MV-4-11 (cell line): Measurements from ENCODE around the gene PSAP.
A peak's percentile ranks its signal among the peaks of the same experiment; 100 is the strongest.
"Not testable (repeated sequence)": the region's sequence is repeated elsewhere in the genome, so short reads cannot be mapped to it uniquely, and the experiment has no call there.

ENCODE experiments used
- DNase-seq: peaks from one replicate; lab custom pipeline; 2025; lab: John Stamatoyannopoulos, UW

PSAP gene

DNA sequence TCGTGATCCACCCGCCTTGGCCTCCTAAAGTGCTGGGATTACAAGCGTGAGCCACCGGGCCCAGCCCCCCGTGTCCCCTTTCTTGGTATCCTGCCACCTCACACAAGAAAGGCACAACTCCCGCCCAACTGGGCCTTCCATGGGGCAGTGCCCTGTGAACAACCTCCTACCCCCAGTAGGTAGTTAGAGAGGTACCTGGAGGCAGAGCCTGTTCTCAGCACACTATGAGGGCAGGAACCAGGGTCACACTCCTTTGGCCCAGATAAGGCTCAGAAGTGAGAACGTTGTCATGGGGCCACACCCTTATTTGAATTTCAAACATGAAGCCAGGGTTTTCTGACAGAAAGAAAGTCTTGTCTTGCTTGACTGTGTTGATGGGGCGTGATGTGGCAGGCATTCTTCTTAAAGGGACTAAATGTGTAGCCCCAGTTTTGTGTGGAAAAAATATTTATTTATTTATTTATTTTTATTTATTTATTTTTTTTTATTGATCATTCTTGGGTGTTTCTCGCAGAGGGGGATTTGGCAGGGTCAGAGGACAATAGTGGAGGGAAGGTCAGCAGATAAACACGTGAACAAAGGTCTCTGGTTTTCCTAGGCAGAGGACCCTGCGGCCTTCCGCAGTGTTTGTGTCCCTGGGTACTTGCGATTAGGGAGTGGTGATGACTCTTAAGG lies 23.8 kb upstream of the PSAP start:
- DNase-seq: not testable (repeated sequence)

GRCh38 chr10:71873582-71874211 lies 22.6 kb upstream of the PSAP start:
- peak; percentile 60 for DNase-seq

GRCh38 chr10:71869601-71870000 lies 18.6 kb upstream of the PSAP start:
- DNase-seq: not testable (repeated sequence)

- DNase-seq: peak; percentile 91
These were observed 17.2 kb upstream of the PSAP start for GRCh38 chr10:71868192-71868697.

- no peak for DNase-seq
These were observed 14.6 kb upstream of the PSAP start for GRCh38 chr10:71865561-71866041.

DNA sequence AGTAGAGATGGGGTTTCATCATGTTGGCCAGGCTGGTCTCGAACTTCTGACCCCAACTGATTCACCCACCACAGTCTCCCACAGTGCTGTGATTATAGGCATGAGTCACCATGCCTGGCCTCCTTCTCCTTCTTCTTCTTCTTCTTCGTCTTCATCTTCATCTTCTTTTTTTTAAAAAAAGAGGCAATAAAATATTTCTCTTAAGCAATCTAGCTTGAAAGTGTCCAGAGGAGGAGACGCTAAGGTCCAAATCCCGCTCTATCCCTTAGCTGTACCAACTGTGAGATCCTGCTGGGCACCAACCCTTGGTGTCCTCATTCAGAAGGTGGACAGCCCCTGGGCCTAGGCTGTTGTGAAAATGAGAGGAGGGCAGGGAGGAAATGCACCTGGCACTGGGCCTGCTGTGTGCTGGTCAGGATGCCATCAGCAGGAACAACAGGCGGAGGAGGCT lies 13.9 kb upstream of the PSAP start:
- peak; percentile 87 for DNase-seq

GRCh38 chr10:71863203-71863602 lies 12.2 kb upstream of the PSAP start:
- DNase-seq: no peak

GRCh38 chr10:71860243-71861029 lies 9.4 kb upstream of the PSAP start:
- DNase-seq: peak; percentile 97

GRCh38 chr10:71857934-71858890 lies 7.2 kb upstream of the PSAP start:
- peak; percentile 42 for DNase-seq

DNA sequence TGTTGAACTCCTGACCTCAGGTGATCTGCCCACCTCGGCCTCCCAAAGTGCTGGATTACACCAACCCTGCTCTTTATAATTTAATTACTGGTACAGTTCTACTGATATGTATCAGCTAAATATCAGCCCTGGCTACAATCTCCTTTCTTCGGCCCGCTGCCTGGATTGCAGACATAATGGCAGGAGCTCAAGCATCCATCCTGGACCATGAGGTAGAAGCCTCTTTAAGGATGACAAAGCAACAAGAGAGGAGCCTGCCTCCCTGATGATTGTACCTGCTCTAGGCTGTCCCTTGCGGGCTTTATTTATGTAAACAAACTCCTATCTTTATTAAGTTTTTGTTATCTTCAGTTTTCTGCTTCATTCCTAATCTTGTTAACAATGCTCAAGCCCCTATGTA lies 5.6 kb upstream of the PSAP start:
- DNase-seq: no peak

- no peak for DNase-seq
These were observed 3.0 kb upstream of the PSAP start for GRCh38 chr10:71854031-71854430.

DNA sequence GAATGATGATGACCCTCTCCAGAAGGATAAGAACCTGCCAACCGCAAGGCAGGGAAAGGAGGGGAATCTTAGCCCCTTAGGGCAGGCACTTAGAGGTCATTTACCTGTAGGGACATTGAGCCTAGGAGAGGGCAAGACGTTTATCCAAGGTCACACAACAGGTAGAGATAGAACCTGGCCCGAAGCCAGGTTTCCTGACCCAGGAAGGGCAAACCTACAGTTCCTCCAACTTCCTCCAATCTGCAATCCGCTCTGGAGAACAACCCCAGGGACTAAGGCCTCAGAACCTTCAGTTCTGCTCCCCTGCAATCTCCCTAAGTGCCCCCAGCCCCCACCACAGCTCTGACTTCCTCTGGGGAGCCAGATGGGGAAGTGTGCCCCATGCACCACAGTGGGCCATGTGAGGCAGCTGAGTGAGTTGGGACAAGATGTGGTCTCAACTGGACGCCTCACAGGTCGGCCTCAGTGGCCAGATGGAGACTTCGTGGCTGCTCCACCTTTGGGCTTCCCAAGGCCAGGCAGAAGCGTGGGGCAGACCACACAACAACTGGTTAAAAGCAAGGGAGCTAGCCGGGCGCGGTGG lies 1.4 kb upstream of the PSAP start:
- peak; percentile 92 for DNase-seq

DNA sequence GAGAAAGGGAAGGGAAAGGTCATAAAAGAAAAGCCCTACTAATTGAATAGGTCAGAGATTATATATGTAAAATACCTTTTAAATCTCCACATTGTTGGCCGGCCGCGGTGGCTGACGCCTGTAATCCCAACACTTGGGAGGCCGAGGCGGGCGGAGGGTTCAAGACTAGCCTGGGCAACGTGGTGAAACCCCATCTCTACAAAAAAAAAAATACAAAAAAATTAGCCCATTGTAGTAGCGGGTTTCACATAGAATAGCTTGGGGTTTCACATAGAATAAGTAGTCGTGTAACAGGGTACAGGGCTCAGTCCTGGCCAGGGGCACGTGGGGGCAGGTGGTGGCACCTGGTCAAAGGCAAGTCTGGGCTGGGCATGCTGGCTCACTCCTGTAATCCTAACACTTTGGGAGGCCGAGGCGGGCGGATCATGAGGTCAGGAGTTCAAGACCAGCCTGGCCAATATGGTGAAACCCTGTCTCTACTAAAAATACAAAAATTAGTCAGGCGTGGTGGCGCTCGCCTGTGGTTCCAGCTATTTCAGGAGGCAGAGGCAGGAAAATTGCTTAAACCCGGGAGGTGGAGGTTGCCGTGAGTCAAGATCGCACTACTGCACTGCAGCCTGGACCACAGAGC lies 529 bp upstream of the PSAP start:
- peak; percentile 80 for DNase-seq

- no peak for DNase-seq
These were observed 869 bp downstream of the PSAP start for GRCh38 chr10:71850021-71850742.

GRCh38 chr10:71849461-71849908 lies 1.6 kb downstream of the PSAP start:
- DNase-seq: no peak

GRCh38 chr10:71848325-71849275 lies 2.5 kb downstream of the PSAP start:
- DNase-seq: no peak

DNA sequence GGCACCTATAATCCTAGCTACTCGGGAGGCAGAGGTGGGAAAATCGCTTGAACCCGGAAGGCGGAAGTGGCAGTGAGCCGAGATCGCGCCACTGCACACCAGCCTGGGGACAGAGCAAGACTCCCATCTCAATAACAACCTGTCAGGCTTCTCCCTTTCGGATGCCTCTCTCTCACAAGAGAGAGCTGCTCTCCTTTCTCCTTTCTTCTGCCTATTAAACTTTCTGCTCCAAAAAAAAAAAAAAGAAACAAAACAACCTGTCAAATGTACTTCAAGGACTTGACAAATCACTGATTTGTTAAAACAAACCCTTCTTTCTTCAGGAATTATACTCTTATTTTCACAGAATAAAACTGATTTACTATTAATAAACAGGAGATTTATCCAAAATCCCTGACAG lies 3.6 kb downstream of the PSAP start:
- no peak for DNase-seq

DNA sequence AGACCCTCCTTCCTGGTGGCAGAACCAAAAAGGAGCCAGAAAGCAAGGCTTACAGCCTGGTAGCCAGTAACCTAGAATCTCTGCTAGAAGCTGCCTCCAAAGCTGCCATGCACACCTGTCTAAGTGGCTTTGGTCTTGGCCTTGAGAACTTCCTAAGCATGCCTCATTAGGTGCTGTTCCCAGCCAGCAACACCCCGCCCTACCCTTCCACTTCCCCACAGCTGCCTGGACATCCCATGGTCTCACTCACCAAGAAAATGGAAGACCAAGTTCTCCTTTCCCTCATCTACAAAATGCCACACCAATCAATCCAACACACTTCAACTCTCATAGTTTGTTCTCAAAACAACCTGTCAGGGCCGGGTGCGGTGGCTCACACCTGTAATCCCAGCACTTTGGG lies 4.2 kb downstream of the PSAP start:
- DNase-seq: no peak
